ENCODE measurements around the gene C11orf58. TPM values are rescaled to one million over a fixed set of nuclear protein-coding genes. Genes with fewer than 3 reads are reported as not detected.

The C11orf58 gene
- total and polyA plus RNA-seq, 2 donors from 2014 or later, result 113 to 117 TPM

DNA sequence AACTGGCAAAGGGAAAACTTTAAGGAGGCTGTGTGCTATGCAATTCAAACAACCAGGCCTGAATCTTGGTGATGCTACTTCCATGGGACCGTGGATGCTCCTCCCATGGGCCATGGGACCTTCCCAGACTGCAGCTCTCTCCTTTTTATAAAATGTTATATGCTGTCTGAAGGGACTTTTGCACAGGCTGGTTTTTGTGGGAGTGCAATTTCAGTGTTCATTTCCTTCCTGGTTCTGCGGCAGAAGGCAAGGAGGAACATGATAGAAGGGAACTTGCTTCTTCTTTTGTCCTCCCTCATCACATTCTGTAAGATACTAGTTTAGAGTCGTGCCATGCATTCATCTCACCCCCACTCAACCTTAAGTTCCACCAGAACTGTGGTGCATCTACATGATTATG is 68.9 kb downstream of the C11orf58 start:
- no peaks in the 10 kb centered on the region for H3K9me3 ChIP-seq (ENCODE audit: control insufficient read depth in 2 of 3, insufficient read depth in 1 of 3, low read length in 3 of 3)
- H3K27ac ChIP-seq (ENCODE audit: low read depth in 2 of 2, low read length in 2 of 2), result no peak overlapping the region
- H3K9ac ChIP-seq (ENCODE audit: low read length in 3 of 3), result no peak overlapping the region
- H3K4me1 ChIP-seq (ENCODE audit: control insufficient read depth in 2 of 3, insufficient read depth in 2 of 3, low read depth in 1 of 3, low read length in 3 of 3), result peaks cover 0 to 12% (median 0%) of the 10 kb centered on the region in 3 donors
- H3K27me3 ChIP-seq (ENCODE audit: control insufficient read depth, insufficient read depth, low read length), result no peaks in the 10 kb centered on the region
- H3K36me3 ChIP-seq (ENCODE audit: control insufficient read depth in 2 of 3, insufficient read depth in 3 of 3, low read length in 3 of 3), result peaks cover 0 to 32% (median 2%) of the 10 kb centered on the region in 3 donors
- intact Hi-C loops (cut with DNase I), result no loop called here
- DNase-seq, result no peak
- TF ChIP-seq, protein P1, sequence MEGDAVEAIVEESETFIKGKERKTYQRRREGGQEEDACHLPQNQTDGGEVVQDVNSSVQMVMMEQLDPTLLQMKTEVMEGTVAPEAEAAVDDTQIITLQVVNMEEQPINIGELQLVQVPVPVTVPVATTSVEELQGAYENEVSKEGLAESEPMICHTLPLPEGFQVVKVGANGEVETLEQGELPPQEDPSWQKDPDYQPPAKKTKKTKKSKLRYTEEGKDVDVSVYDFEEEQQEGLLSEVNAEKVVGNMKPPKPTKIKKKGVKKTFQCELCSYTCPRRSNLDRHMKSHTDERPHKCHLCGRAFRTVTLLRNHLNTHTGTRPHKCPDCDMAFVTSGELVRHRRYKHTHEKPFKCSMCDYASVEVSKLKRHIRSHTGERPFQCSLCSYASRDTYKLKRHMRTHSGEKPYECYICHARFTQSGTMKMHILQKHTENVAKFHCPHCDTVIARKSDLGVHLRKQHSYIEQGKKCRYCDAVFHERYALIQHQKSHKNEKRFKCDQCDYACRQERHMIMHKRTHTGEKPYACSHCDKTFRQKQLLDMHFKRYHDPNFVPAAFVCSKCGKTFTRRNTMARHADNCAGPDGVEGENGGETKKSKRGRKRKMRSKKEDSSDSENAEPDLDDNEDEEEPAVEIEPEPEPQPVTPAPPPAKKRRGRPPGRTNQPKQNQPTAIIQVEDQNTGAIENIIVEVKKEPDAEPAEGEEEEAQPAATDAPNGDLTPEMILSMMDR (IDR thresholded peaks at IDR 0.05; ENCODE audit: borderline replicate concordance, extremely low read depth, insufficient read depth), result no peak
- H3K4me3 ChIP-seq (ENCODE audit: low read length in 3 of 3), result no peak overlapping the region
- FAIRE-seq, result no peak
